HG03196 (cell line): ENCODE data around the gene ZNF175.

Experiments used
- ATAC-seq: cut with Tn5 transposase; IDR thresholded peaks from one replicate; pipeline ENCODE4 v1.9.1; 2021; ENCODE audit not compliant: unreplicated experiment

ZNF175 gene

DNA sequence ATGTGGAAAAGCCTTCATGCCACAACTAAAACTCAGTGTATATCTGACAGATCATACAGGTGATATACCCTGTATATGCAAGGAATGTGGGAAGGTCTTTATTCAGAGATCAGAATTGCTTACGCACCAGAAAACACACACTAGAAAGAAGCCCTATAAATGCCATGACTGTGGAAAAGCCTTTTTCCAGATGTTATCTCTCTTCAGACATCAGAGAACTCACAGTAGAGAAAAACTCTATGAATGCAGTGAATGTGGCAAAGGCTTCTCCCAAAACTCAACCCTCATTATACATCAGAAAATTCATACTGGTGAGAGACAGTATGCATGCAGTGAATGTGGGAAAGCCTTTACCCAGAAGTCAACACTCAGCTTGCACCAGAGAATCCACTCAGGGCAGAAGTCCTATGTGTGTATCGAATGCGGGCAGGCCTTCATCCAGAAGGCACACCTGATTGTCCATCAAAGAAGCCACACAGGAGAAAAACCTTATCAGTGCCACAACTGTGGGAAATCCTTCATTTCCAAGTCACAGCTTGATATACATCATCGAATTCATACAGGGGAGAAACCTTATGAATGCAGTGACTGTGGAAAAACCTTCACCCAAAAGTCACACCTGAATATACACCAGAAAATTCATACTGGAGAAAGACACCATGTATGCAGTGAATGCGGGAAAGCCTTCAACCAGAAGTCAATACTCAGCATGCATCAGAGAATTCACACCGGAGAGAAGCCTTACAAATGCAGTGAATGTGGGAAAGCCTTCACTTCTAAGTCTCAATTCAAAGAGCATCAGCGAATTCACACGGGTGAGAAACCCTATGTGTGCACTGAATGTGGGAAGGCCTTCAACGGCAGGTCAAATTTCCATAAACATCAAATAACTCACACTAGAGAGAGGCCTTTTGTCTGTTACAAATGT, 16.4 kb downstream of the ZNF175 start:
- ATAC-seq, result no peak

DNA sequence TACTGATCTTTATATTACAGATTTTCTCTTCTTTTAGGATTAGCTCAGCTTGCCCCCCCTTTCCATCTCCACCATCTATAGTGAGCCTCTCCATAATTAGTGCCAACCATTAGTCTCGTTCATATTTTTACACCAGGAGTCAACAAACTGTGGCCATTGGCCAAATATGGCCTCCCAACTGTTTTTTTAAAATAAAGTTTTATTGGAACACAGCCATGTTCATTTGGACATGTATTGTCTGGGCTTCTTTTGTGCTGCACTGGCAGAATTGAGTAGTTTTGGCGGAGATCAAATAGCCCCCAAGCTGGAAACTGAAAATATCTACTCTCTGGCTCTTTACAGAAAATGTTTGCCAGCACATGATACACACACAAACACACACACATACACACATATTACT, 18.4 kb downstream of the ZNF175 start:
- no peak for ATAC-seq

GRCh38 chr19:51590441-51590840, 19.4 kb downstream of the ZNF175 start:
- no peak for ATAC-seq

DNA sequence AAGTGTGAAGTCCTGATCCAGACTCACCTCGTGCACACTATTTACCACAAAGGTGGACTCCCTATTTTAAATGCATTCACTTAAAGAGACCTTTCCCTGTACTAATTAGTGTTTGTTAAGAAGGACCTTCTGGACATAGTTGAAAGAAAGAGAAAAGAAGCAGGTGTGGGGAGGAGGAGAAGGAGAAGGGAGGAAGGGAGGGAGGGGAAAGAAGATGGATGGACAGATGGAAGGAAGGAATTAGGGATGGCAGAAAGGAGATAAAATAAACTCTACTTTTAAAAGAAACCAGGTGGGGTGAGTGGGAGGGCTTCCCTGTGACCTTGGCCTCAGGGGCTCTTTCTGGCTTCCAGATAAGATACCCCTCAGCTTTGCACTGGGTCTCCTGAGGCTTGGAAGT, 21.4 kb downstream of the ZNF175 start:
- no peak for ATAC-seq

DNA sequence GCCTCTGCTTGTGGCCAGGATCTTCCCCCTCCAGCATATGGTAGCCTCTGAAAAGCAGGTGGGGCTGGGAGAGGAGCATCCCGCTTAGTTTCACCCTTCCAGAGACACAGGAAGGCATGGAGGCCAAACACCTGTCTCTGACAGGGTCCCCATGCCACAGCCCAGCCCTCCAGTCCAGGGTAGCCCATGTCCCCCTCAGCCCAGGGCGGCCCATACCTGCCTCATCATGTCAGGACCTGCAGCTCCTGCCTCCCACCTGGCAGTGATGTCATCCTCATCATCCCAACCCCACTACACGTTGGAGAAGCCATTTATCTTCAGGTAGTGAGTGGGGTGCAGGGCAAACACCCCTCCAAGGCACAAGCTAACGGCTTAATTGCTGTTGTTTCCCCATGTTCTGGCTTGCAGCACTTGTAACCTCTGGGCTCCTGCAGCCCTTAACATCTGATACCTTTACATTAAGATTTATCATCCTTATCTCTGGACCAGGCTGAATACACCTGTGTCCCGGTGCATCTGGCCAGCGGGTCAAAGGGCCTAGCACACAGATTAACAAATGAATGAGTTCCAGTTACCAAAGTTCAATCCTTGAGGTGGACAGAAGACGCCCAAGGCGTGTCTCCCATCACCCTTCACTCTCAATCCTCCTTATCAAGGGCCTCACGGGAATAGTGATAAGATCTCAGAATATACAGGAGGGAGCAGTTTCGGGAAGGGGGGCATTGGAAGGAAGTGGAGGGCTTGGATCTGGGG, 22.2 kb downstream of the ZNF175 start:
- no peak for ATAC-seq

DNA sequence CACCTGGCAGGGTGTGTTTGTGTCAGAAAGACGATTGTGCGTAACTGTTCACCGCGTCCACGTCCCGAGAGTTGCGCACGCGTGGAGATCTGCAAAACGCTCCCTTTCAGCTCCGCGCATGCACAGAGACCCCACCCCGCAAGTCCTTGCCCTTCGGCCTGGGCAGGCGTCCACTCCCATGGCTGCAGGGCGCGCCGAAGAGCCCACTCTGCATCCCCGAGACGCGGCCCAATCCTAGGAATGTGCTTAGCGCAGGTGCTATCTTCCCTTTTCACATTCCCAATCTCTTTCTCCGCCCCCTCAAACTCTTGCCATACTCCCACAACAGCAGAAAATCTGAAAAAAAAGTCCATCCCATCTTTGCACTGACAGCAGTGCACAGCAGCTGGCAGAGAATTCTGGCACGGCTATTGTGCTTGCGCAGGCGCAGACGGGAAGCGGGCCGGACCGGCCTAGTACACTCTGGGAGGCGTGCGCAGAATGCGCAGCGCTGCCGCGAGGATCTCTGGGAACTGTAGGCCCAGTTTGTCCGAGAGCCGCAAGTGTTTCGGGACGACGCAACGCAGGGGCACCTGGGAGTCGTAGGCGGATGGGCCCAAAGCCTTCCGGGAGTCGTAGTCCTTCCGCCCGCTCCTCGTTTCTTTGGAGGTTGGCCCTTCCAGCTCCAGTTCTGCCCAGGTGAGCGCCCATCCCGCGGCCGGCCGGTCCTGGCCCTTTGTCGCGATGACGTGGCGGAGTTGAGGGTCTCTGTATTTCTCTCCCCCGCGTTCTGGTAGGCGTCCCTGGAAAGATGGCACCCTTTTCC, 23.1 kb downstream of the ZNF175 start:
- ATAC-seq, result peak; percentile 97

GRCh38 chr19:51594774-51595109, 23.7 kb downstream of the ZNF175 start:
- ATAC-seq, result peak; percentile 7

DNA sequence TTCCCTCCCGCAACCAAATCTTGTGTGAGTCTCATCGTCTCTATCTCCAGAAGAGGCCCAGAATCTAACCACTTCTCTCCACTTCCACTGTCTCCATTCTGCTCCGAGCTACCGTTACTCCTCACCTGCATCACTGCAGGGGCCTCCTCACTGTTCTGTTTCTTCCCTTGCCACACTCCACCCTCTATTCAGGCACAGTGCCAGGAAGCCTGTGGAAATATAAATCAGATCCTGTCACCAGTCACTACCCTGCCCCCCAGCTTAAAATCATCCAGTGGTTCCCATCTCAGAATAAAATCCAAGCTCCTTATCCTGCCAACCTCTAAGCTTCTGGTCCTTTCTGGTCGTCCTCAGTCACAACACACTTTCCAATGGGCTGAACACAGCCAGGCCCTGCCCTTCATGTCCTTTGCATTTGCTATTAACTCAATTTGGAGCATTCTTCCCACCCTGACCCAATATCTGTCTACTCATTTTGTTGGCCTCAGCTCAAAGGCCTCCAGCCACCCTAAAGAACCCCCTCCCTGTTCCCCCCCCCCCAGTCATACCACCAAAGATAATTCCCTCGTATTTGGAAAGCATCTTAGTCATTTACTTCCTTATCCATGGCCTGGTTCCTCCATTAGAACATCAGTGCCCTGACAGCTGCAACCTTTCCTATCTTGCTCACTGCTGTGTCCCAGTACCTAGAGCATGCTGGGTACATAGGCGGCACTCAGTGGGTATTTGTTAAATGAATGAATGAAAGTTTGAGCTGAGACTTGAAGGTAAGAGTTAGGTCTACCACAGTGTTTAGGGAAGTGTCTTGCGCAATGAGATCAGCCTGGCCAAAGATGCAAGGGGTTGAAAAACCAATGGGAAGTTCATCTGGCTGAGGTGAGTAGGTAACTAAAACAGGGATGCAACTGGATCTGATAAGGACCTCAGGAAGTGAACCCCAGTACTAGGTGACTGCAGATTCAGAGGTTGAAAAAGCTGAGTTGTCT, 24.4 kb downstream of the ZNF175 start:
- ATAC-seq, result no peak

DNA sequence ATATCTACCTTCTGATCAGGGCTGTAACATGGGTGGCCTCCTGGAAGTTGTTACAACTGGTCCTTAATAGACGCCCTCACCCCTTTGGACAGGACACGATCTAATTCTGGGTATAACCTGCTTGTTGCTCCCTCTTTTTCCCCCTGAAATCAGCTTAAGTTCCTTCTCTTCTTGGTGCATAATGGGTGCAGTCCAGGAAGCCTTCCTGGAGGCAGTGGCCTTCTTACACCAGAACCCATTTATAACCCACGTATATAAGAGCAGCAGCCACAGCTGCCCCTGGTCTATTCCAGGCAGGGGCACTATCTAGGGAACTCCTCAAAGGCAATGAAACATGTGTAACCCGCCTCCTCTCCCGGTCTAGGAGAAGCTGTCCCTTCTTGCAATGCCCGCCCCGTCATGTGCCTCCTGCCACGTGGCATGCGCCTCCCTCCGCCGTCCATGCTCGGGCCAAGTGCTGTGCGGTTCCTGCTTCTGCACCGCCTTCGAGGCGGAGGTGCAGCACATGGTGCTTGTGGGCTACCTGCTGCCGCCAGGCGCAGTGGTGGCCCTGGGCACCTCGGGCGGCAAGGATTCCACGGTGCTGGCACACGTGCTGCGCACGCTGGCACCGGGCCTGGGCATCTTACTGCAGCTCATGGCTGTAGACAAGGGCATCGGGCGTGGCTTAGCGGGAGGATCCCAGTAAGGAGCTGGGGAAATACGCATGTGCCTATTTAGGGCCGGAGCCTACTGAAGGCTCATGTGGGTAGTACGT, 27.3 kb downstream of the ZNF175 start:
- no peak for ATAC-seq

DNA sequence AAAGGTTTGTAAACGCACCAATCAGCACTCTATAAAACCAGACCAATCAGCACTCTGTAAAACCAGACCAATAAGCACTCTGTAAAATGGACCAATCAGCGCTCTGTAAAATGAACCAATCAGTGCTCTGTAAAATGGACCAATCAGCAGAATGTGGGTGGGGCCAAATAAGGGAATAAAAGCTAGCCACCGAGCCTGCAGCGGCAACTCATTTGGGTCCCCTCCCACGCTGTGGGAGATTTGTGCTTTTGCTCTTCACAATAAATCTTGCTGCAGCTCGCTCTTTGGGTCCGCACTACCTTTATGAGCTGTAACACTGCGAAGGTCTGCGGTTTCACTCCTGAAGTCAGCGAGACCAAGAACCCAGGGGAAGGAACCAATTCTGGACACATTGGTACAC, 28.0 kb downstream of the ZNF175 start:
- no peak for ATAC-seq

DNA sequence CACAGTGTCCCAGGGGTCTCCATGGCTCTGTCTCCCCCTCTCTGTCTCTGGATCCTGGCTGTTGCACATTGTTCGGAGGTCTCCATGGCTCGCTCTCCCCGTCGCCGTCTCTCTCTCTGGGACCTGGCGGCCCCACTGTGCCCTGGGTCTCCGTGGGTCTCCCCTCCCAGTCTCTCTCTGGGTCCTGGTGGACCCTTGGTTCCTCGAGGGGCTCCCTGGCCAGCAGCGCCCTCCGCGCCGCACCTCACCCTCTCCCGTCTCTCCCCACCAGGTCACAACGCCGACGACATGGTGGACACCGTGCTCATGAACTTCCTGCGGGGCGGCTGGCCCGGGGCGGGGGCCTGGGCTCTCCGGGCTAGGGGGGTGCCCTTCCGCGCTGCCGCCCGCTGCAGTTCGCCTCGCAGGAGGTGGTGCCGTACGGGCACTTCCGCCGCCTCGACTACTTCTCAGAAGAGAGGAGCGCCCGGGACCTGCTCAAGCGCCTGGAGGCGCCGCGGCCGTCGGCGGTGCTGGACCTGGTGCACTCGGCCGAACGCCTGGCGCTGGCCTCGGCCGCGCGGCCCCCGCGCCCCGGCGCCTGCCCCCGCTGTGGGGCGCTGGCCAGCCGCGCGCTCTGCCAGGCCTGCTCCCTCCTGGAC, 30.0 kb downstream of the ZNF175 start:
- ATAC-seq, result no peak

DNA sequence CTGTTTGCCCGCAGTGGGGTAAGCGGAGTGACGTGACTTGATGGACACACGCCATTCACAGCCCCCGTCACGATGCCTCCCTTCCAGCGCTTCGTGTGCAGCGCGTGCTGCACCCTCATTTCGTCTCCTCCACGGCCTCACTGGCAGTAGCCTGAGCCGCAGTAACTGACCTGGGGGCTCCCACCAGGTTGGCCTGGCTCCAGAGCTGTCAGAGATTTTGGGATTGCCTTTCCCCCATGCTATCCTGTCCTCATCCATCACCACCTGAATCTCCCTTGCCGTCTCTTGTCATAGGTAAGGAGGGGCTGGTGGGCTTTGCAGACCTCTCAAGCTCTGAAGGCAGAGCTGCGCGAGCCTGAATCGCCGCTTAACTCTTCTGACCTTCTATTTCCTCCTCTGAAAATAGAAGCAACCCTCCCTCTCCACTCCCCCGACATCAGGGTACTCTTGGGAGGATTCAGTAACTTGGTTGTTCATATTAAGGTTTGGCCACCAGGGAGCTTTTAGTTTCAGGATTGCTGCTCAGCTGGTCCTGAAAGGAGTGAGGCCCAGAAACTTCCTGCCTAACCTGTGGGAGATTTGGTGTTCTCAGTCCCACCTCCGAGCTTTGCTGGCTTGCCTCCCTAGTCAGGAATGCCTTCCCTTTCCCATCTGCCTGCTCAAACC, 31.2 kb downstream of the ZNF175 start:
- ATAC-seq, result no peak

GRCh38 chr19:51607077-51607476, 36.0 kb downstream of the ZNF175 start:
- peak; percentile 87 for ATAC-seq

GRCh38 chr19:51607920-51608562, 37.0 kb downstream of the ZNF175 start:
- ATAC-seq, result no peak

DNA sequence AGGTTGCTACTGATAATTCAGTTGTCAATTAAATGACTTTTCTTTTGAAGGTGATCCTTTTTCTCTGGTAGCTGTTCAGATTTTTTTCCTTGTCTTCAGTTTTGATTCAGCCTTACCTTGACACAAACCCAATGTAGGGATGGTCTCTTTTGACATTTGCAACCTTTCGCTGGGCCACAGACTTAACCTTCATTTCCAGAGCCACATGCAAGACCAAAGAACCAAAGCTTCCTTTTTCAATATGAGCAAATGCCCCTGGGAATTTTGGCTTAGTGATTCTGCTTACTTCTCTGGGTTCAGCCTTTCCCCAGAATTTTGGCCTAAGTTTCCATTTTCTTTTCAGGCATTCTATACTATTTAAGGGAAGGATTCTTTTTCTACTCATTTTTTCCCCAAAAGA, 39.5 kb downstream of the ZNF175 start:
- ATAC-seq, result no peak

DNA sequence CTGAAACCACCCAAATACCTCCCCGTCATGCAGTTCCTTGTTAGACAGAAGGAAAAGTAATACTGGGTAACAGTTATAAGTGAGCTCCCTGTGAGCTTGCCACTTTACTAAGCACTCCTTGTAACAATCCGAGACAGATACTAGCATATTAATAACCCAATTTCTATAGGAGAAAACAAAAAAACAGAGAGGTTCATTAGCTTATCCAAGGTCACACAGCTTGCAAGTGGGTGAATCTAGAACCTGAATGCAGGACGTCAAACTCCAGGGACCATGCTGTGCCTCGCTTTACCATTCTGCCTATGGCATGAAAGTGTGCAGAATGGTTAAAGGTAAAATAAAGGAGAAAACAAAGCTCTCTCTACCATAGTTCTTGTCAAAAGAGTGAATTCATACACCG, 43.7 kb downstream of the ZNF175 start:
- no peak for ATAC-seq

DNA sequence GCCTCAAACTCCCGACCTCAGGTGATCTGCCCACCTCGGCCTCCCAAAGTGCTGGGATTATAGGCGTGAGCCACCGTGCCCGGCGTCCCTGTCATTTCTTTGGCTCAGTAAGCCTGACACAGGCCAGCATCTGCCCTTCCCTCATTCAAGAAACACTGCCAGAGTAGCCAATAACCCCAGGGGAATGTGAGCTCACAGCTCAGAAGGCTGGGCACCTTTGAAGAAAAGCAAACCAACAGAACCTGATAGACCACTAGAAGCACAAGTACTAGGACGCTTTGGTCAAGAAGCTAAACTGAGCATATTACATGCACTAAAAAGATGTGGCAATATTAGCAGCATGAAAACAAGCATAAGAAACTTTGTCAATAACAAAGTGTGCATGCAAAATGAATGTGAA, 44.9 kb downstream of the ZNF175 start:
- ATAC-seq, result no peak

- ATAC-seq, result no peak
Observed at GRCh38 chr19:51621178-51621577, 50.1 kb downstream of the ZNF175 start.
